IMR-90 (cell line): ENCODE results near the gene ADAMTSL2. TPM values are rescaled to one million over a fixed set of nuclear protein-coding genes. Genes with fewer than 3 reads are reported as not detected.
A peak's percentile ranks its signal among the peaks of the same experiment; 100 is the strongest.

ENCODE experiments used
- ATAC-seq: fragments of 200-7000 bp; cut with Tn5 transposase; 2 replicates; pipeline ENCODE4 v1.9.1; 2020; ENCODE audit warnings: low read depth, mild to moderate bottlenecking, moderate library complexity
- BruUV-seq: library from RNA; stranded (reverse); fragments of 400-500 nt; replicated peaks from 2 replicates; lab custom pipeline; 2021; lab: Mats Ljungman, UMichigan
- CTCF ChIA-PET: fragments of 300-600 bp; formaldehyde crosslinking; extraction: SDS; loops from one replicate; lab custom pipeline; 2021; ENCODE audit warnings: antibody characterized with exemption; lab: Yijun Ruan, JAX
- POLR2A ChIA-PET: fragments of 300-600 bp; sonication (Branson Sonifier 250); formaldehyde crosslinking; loops from one replicate; lab custom pipeline; 2022; ENCODE audit warnings: antibody characterized with exemption; ENCODE audit not compliant: unreplicated experiment; lab: Charles Lee
- DNase-seq: peaks from one replicate; pipeline ENCODE4 v3.0.0; 2013
- H2AFZ ChIP-seq: replicated peaks from 2 replicates; pipeline ENCODE3; 2013; ENCODE audit warnings: low read length, mild to moderate bottlenecking; ENCODE audit not compliant: poor library complexity
- H2AK5ac ChIP-seq: 2 replicates; pipeline ENCODE4 v1.6.1; 2013; ENCODE audit warnings: low read depth, low read length, inconsistent platforms
- H2AK9ac ChIP-seq: replicated peaks from 2 replicates; pipeline ENCODE3; 2013; ENCODE audit warnings: mild to moderate bottlenecking, low read depth, low read length, moderate library complexity; ENCODE audit not compliant: poor library complexity
- H2BK120ac ChIP-seq: 2 replicates; pipeline ENCODE4 v1.6.1; 2013; ENCODE audit warnings: low read depth, low read length, inconsistent platforms
- H2BK15ac ChIP-seq: 3 replicates; pipeline ENCODE4 v1.6.1; 2013; ENCODE audit warnings: low read depth, low read length, inconsistent platforms
- H2BK20ac ChIP-seq: 2 replicates; pipeline ENCODE4 v1.6.1; 2013; ENCODE audit warnings: low read depth, mild to moderate bottlenecking, inconsistent platforms, low read length, moderate library complexity
- H2BK5ac ChIP-seq: 2 replicates; pipeline ENCODE4 v1.6.1; 2013; ENCODE audit warnings: mild to moderate bottlenecking, low read depth, low read length, inconsistent platforms; ENCODE audit not compliant: poor library complexity, severe bottlenecking
- H3K14ac ChIP-seq: replicated peaks from 2 replicates; pipeline ENCODE4 v1.6.1; 2013; ENCODE audit warnings: low read depth, low read length, inconsistent platforms
- H3K18ac ChIP-seq: 2 replicates; pipeline ENCODE4 v1.6.1; 2013; ENCODE audit warnings: low read depth, low read length, control low read depth
- H3K23ac ChIP-seq: 2 replicates; pipeline ENCODE4 v1.6.1; 2013; ENCODE audit warnings: low read depth, low read length, inconsistent platforms
- H3K27ac ChIP-seq: 2 replicates; pipeline ENCODE4 v1.5.1; 2013; ENCODE audit warnings: mild to moderate bottlenecking, control low read depth, low read length; ENCODE audit not compliant: insufficient read depth
- H3K27me3 ChIP-seq: 2 replicates; pipeline ENCODE4 v1.6.1; 2013; ENCODE audit warnings: low read length; ENCODE audit not compliant: control insufficient read depth, insufficient read depth
- H3K36me3 ChIP-seq: 2 replicates; pipeline ENCODE4 v1.6.1; 2013; ENCODE audit warnings: low read length, mixed read lengths; ENCODE audit not compliant: control insufficient read depth, insufficient read depth
- H3K4ac ChIP-seq: 2 replicates; pipeline ENCODE4 v1.6.1; 2013; ENCODE audit warnings: low read depth, low read length, inconsistent platforms
- H3K4me1 ChIP-seq: 2 replicates; pipeline ENCODE4 v1.6.1; 2013; ENCODE audit warnings: low read length, mixed read lengths; ENCODE audit not compliant: control insufficient read depth, insufficient read depth
- H3K4me2 ChIP-seq: 2 replicates; pipeline ENCODE4 v1.6.1; 2013; ENCODE audit warnings: low read depth, mild to moderate bottlenecking, control low read depth, low read length, moderate library complexity
- H3K4me3 ChIP-seq: 2 replicates; pipeline ENCODE4 v1.5.1; 2013; ENCODE audit warnings: low read depth, mild to moderate bottlenecking, control low read depth, low read length, moderate library complexity; ENCODE audit not compliant: insufficient read depth
- H3K56ac ChIP-seq: 2 replicates; pipeline ENCODE4 v1.6.1; 2013; ENCODE audit warnings: low read length, inconsistent platforms; ENCODE audit not compliant: insufficient read depth; ENCODE audit errors: extremely low read depth
- H3K79me1 ChIP-seq, 2 experiments: 2 replicates each; pipeline ENCODE4 v1.6.1; 2013; ENCODE audit warnings: low read length in 2 of 2, inconsistent platforms in 1 of 2, low read depth in 1 of 2
- H3K9ac ChIP-seq: 2 replicates; pipeline ENCODE4 v1.6.1; 2013; ENCODE audit warnings: low read depth, low read length, control low read depth
- H3K9me1 ChIP-seq: 2 replicates; pipeline ENCODE4 v1.6.1; 2013; ENCODE audit warnings: low read length, inconsistent platforms; ENCODE audit not compliant: insufficient read depth
- H3K9me3 ChIP-seq: 2 replicates; pipeline ENCODE4 v1.6.1; 2013; ENCODE audit warnings: low read length; ENCODE audit not compliant: control insufficient read depth, insufficient read depth
- H4K20me1 ChIP-seq: 2 replicates; pipeline ENCODE4 v1.6.1; 2013; ENCODE audit warnings: low read length, inconsistent platforms; ENCODE audit not compliant: insufficient read depth
- H4K5ac ChIP-seq: 2 replicates; pipeline ENCODE4 v1.6.1; 2013; ENCODE audit warnings: mild to moderate bottlenecking, low read depth, low read length, control low read depth
- H4K8ac ChIP-seq, 2 experiments: 2 replicates each; pipeline ENCODE4 v1.6.1; 2013; ENCODE audit warnings: low read depth in 2 of 2, low read length in 2 of 2, control low read depth in 1 of 2, inconsistent platforms in 1 of 2
- H4K91ac ChIP-seq: 2 replicates; pipeline ENCODE4 v1.6.1; 2013; ENCODE audit warnings: low read depth, low read length, inconsistent platforms; ENCODE audit not compliant: insufficient read depth
- BHLHE40 ChIP-seq: fragments of 150-350 bp; IDR thresholded peaks from 2 replicates; pipeline ENCODE4 v1.6.1; 2016; ENCODE audit warnings: mild to moderate bottlenecking, low read depth, low read length
- CEBPB ChIP-seq: IDR thresholded peaks from 2 replicates; pipeline ENCODE4 v1.6.1; 2012; ENCODE audit warnings: low read depth, low read length, improper control_type of control experiment
- CHD1 ChIP-seq: IDR thresholded peaks from 2 replicates; pipeline ENCODE4 v1.6.1; 2012; ENCODE audit warnings: low read depth, low read length, improper control_type of control experiment
- ELK1 ChIP-seq: fragments of 150-350 bp; IDR thresholded peaks from 2 replicates; pipeline ENCODE4 v1.6.1; 2016; ENCODE audit warnings: low read depth, mild to moderate bottlenecking, low read length, moderate library complexity, borderline replicate concordance
- FOS ChIP-seq: fragments of 150-350 bp; IDR thresholded peaks from 2 replicates; pipeline ENCODE4 v1.6.1; 2016; ENCODE audit warnings: low read depth, low read length
- MAFK ChIP-seq: IDR thresholded peaks from 2 replicates; pipeline ENCODE4 v1.6.1; 2012; ENCODE audit warnings: low read depth, low read length, improper control_type of control experiment
- MAZ ChIP-seq: IDR thresholded peaks from 2 replicates; pipeline ENCODE4 v1.6.1; 2012; ENCODE audit warnings: low read depth, mild to moderate bottlenecking, low read length, improper control_type of control experiment, moderate library complexity, borderline replicate concordance
- MXI1 ChIP-seq: IDR thresholded peaks from 2 replicates; pipeline ENCODE4 v1.6.1; 2012; ENCODE audit warnings: low read depth, mild to moderate bottlenecking, low read length, moderate library complexity, borderline replicate concordance
- NFE2L2 ChIP-seq: fragments of 150-350 bp; IDR thresholded peaks from 2 replicates; pipeline ENCODE4 v1.6.1; 2016; ENCODE audit warnings: low read depth, mild to moderate bottlenecking, low read length
- POLR2A ChIP-seq: IDR thresholded peaks from 2 replicates; pipeline ENCODE4 v1.6.1; 2012; ENCODE audit warnings: mild to moderate bottlenecking, low read depth, low read length
- RAD21 ChIP-seq: IDR thresholded peaks from 2 replicates; pipeline ENCODE4 v1.6.1; 2012; ENCODE audit warnings: low read length, improper control_type of control experiment
- RCOR1 ChIP-seq: IDR thresholded peaks from 2 replicates; pipeline ENCODE4 v1.6.1; 2012; ENCODE audit warnings: mild to moderate bottlenecking, low read length, improper control_type of control experiment; ENCODE audit not compliant: insufficient replicate concordance
- RFX5 ChIP-seq: IDR thresholded peaks from 2 replicates; pipeline ENCODE4 v1.8.0; 2012; ENCODE audit warnings: low read depth, mild to moderate bottlenecking, low read length, moderate library complexity
- WGBS, 2 experiments: methylation state at CpG; one replicate each; pipeline versions ENCODE4 v1.1.5 to v1.1.7; 2013; ENCODE audit warnings: missing lambda C conversion rate in 2 of 2; ENCODE audit not compliant: insufficient read length in 1 of 2; ENCODE audit errors: extremely low coverage in 2 of 2; 5-methylcytosine and 5-hydroxymethylcytosine counted together
- dilution Hi-C: fragments of 300-500 bp; cut with HindIII; formaldehyde crosslinking; loops from one replicate; pipeline ENCODE4 v1.14.3; 2018; ENCODE audit warnings: low sequenced_read_pairs; ENCODE audit not compliant: unreplicated experiment
- in situ Hi-C: fragments of 300-500 bp; cut with MboI; formaldehyde crosslinking; loops from 3 replicates; pipeline ENCODE4 v1.14.3; 2019; ENCODE audit warnings: low sequenced_read_pairs, inconsistent platforms, mixed read lengths
- intact Hi-C: fragments of 100-400 bp; cut with micrococcal nuclease; formaldehyde crosslinking; loops from 2 replicates; pipeline ENCODE4 v1.10.0; 2022
- polyA plus RNA-seq, 3 experiments: library from polyadenylated mRNA; depleted of rRNA; stranded (reverse); fragments of >200 nt; gene quantifications; 2 replicates each; pipeline ENCODE4 v1.2.3, GENCODE V29; 2012; ENCODE audit warnings: low replicate concordance in 1 of 3
- total RNA-seq: library from RNA; depleted of rRNA; stranded (reverse); fragments of >200 nt; gene quantifications from 2 replicates; pipeline ENCODE4 v1.2.3, GENCODE V29; 2012

Gene ADAMTSL2
- total and polyA plus RNA-seq, 2 of the 4 experiments (the other 2 are of a cell fraction), result not detected

GRCh38 chr9:133600739-133601138 lies 66.2 kb downstream of the ADAMTSL2 start:
- no peak overlapping the region for H3K27ac ChIP-seq

More at GRCh38 chr9:133600739-133601138, 66.2 kb downstream of the ADAMTSL2 start:
- no peaks in the 10 kb centered on the region for H3K4me1 ChIP-seq
- H3K23ac ChIP-seq, result no peak overlapping the region
- H3K36me3 ChIP-seq, result no peaks in the 10 kb centered on the region
- dilution Hi-C loops, result no loop called here
- POLR2A ChIA-PET, result no interaction called here
- H3K79me1 ChIP-seq, result no peaks in the 10 kb centered on the region
- no peak overlapping the region for H4K5ac ChIP-seq
- intact Hi-C loops, result loop anchor here (10.0 kb wide), 1 partner anchor 124 kb away; no protein-coding TSS in a partner anchor
- in situ Hi-C loops, result no loop called here
- H3K4me2 ChIP-seq, result no peak overlapping the region
- no peak overlapping the region for H3K18ac ChIP-seq
- TF ChIP-seq MXI1 (no peak), RAD21 (no peak), ELK1 (no peak), MAFK (no peak), MAZ (no peak), RCOR1 (no peak), CHD1 (no peak), RFX5 (no peak), BHLHE40 (no peak), FOS (no peak), NFE2L2 (no peak), CEBPB (no peak), POLR2A (no peak)
- no peak for DNase-seq
- H4K20me1 ChIP-seq, result no peaks in the 10 kb centered on the region
- H2AK5ac ChIP-seq, result no peak overlapping the region
- H2BK20ac ChIP-seq, result no peak overlapping the region
- no peak overlapping the region for H3K4me3 ChIP-seq
- no CpG with 5 or more reads among the region's 7 CpGs for whole genome bisulfite sequencing, 2 experiments
- peaks cover 20% of the 10 kb centered on the region for H3K9me3 ChIP-seq
- no peak overlapping the region for H4K91ac ChIP-seq
- BruUV-seq, result no TSS peak
- peaks cover 40% of the 10 kb centered on the region for H3K27me3 ChIP-seq
- peak overlapping the region; percentile 55 for H2AK9ac ChIP-seq
- no peak overlapping the region for H3K56ac ChIP-seq
- no peak overlapping the region for H2BK120ac ChIP-seq
- no peak overlapping the region for H3K14ac ChIP-seq
- no peak overlapping the region for H3K9ac ChIP-seq
- no peak for ATAC-seq
- H2BK15ac ChIP-seq, result no peak overlapping the region
- no peak overlapping the region for H2BK5ac ChIP-seq
- H4K8ac ChIP-seq, result no peak overlapping the region
- no peaks in the 10 kb centered on the region for H3K9me1 ChIP-seq
- CTCF ChIA-PET, result no interaction called here
- H2AFZ ChIP-seq, result no peak overlapping the region
- no peak overlapping the region for H3K4ac ChIP-seq
